Measurements from ENCODE around the gene MYBPH. TPM values are rescaled to one million over a fixed set of nuclear protein-coding genes. Genes with fewer than 3 reads are reported as not detected.
A peak's percentile ranks its signal among the peaks of the same experiment; 100 is the strongest.

Gene MYBPH
- polyA plus RNA-seq, 3 donors, result 0.04 to 0.52 (median 0.16) TPM

GRCh38 chr1:203170625-203171330 lies 4.8 kb downstream of the MYBPH start:
- Histone ChIP-seq H3K9ac (ENCODE audit: insufficient read depth, low read length, poor library complexity, severe bottlenecking) (no peak overlapping the region), H3K4me3 (replicated peaks in 1 of 3; ENCODE audit: low read depth in 2 of 3, low read length in 3 of 3) (no peak overlapping the region), H4K20me1 (ENCODE audit: insufficient read depth, low read length) (no peaks in the 10 kb centered on the region), H3K27me3 (ENCODE audit: control insufficient read depth in 2 of 2, insufficient read depth in 2 of 2, low read length in 2 of 2) (no peaks in the 10 kb centered on the region), H3K9me3 (replicated peaks in 1 of 2; ENCODE audit: control insufficient read depth in 1 of 2, insufficient read depth in 1 of 2, low read length in 2 of 2) (no peaks in the 10 kb centered on the region), H3K79me2 (ENCODE audit: insufficient read depth, low read length) (no peaks in the 10 kb centered on the region), H3K36me3 (replicated peaks in 1 of 2; ENCODE audit: control insufficient read depth in 1 of 2, insufficient read depth in 2 of 2, low read length in 2 of 2) (no peaks in the 10 kb centered on the region), H3K27ac (ENCODE audit: low read depth in 1 of 2, low read length in 2 of 2) (no peak overlapping the region), H2AFZ (ENCODE audit: insufficient read depth, low read depth, low read length, poor library complexity, severe bottlenecking) (no peak overlapping the region), H3K4me2 (replicated peaks; ENCODE audit: extremely low read depth, low read length, poor library complexity, severe bottlenecking) (no peak overlapping the region), H3K4me1 (ENCODE audit: control insufficient read depth in 1 of 2, insufficient read depth in 2 of 2, low read length in 2 of 2) (peaks cover 14 to 15% of the 10 kb centered on the region in 2 donors)
- TF ChIP-seq, protein P1, sequence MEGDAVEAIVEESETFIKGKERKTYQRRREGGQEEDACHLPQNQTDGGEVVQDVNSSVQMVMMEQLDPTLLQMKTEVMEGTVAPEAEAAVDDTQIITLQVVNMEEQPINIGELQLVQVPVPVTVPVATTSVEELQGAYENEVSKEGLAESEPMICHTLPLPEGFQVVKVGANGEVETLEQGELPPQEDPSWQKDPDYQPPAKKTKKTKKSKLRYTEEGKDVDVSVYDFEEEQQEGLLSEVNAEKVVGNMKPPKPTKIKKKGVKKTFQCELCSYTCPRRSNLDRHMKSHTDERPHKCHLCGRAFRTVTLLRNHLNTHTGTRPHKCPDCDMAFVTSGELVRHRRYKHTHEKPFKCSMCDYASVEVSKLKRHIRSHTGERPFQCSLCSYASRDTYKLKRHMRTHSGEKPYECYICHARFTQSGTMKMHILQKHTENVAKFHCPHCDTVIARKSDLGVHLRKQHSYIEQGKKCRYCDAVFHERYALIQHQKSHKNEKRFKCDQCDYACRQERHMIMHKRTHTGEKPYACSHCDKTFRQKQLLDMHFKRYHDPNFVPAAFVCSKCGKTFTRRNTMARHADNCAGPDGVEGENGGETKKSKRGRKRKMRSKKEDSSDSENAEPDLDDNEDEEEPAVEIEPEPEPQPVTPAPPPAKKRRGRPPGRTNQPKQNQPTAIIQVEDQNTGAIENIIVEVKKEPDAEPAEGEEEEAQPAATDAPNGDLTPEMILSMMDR (IDR thresholded peaks at IDR 0.05), result no peak
- Mint-ChIP-seq H3K4me3 (no peak overlapping the region), H3K27ac (peak overlapping the region in 1 of 7 donors; percentile 46), H3K9me3 (peaks cover 0 to 3% (median 0%) of the 10 kb centered on the region in 7 donors), H3K27me3 (ENCODE audit: low read depth in 3 of 3) (peaks cover 9 to 15% (median 14%) of the 10 kb centered on the region in 3 donors), H3K36me3 (no peaks in the 10 kb centered on the region), H3K4me1 (peaks cover 29% of the 10 kb centered on the region)
- no peak for DNase-seq
- intact Hi-C loops (cut with micrococcal nuclease), result loop anchor here in 1 of 2 donors (5.0 kb wide), 2 partner anchors 47 to 53 kb away; no protein-coding TSS in a partner anchor
- WGBS (ENCODE audit: insufficient coverage), result 95% methylated on average over 3 of the region's 8 CpGs

GRCh38 chr1:203169770-203170520 lies 5.7 kb downstream of the MYBPH start:
- peak overlapping the region in 1 of 7 donors; percentile 9 for H3K27ac Mint-ChIP-seq
- no peak overlapping the region for H3K9ac ChIP-seq (ENCODE audit: insufficient read depth, low read length, poor library complexity, severe bottlenecking)

More at GRCh38 chr1:203169770-203170520, 5.7 kb downstream of the MYBPH start:
- peaks cover 14 to 21% (median 14%) of the 10 kb centered on the region in 3 donors for H3K27me3 Mint-ChIP-seq (ENCODE audit: low read depth in 3 of 3)
- Histone ChIP-seq H4K20me1 (ENCODE audit: insufficient read depth, low read length) (no peaks in the 10 kb centered on the region), H3K36me3 (replicated peaks in 1 of 2; ENCODE audit: control insufficient read depth in 1 of 2, insufficient read depth in 2 of 2, low read length in 2 of 2) (no peaks in the 10 kb centered on the region), H3K27me3 (ENCODE audit: control insufficient read depth in 2 of 2, insufficient read depth in 2 of 2, low read length in 2 of 2) (no peaks in the 10 kb centered on the region), H3K4me3 (replicated peaks in 1 of 3; ENCODE audit: low read depth in 2 of 3, low read length in 3 of 3) (no peak overlapping the region), H3K4me1 (ENCODE audit: control insufficient read depth in 1 of 2, insufficient read depth in 2 of 2, low read length in 2 of 2) (peaks cover 5 to 7% of the 10 kb centered on the region in 2 donors), H3K27ac (ENCODE audit: low read depth in 1 of 2, low read length in 2 of 2) (no peak overlapping the region), H2AFZ (ENCODE audit: insufficient read depth, low read depth, low read length, poor library complexity, severe bottlenecking) (no peak overlapping the region), H3K4me2 (replicated peaks; ENCODE audit: extremely low read depth, low read length, poor library complexity, severe bottlenecking) (no peak overlapping the region), H3K9me3 (replicated peaks in 1 of 2; ENCODE audit: control insufficient read depth in 1 of 2, insufficient read depth in 1 of 2, low read length in 2 of 2) (no peaks in the 10 kb centered on the region), H3K79me2 (ENCODE audit: insufficient read depth, low read length) (no peaks in the 10 kb centered on the region)
- H3K9me3 Mint-ChIP-seq, result peaks cover 0 to 3% (median 0%) of the 10 kb centered on the region in 7 donors
- TF ChIP-seq, protein P1 (IDR thresholded peaks at IDR 0.05), result no peak
- DNase-seq, result no peak
- intact Hi-C loops (cut with micrococcal nuclease), result loop anchor here in 1 of 2 donors (5.0 kb wide), 2 partner anchors 47 to 53 kb away; no protein-coding TSS in a partner anchor
- peaks cover 21% of the 10 kb centered on the region for H3K4me1 Mint-ChIP-seq
- WGBS (ENCODE audit: insufficient coverage), result 95% methylated on average over 8 of the region's 21 CpGs
- peak overlapping the region in 1 of 2 donors; percentile 31 for H3K4me3 Mint-ChIP-seq
- no peaks in the 10 kb centered on the region for H3K36me3 Mint-ChIP-seq
